ENCODE data around the gene MAPKAP1.

GRCh38 chr9:125650271-125650737 lies 56.7 kb downstream of the MAPKAP1 start:
- TF ChIP-seq POLR2AphosphoS5 (IDR thresholded peaks at IDR 0.05; ENCODE audit: low read depth, low read length) (no peak; the same call in 1 of the 2 replicates), POLR2A (IDR thresholded peaks at IDR 0.05; ENCODE audit: low read depth, low read length) (peak; percentile 47; the same call in 1 of the 2 replicates), TAF1 (IDR thresholded peaks at IDR 0.05; ENCODE audit: borderline replicate concordance, low read depth, low read length) (no peak)
